ENCODE measurements around the gene NMBR.

Gene NMBR

GRCh38 chr6:142146828-142147662 is at the start of gene NMBR, which contains the start of gene VTA1:
Gene NMBR (minus strand): TSS chr6:142147122. CDS start chr6:142088658, 58,464 bp downstream.
Gene VTA1 (plus strand): TSS chr6:142147263. CDS start chr6:142147288, 25 bp downstream.
- Mint-ChIP-seq H3K27ac (peak within 1 kb of the TSS; percentile 92 to 96 (median 93)), H3K4me1 (peaks cover 44% of the 10 kb centered on the region), H3K9me3 (no peaks in the 10 kb centered on the region), H3K27me3 (ENCODE audit: low read depth) (no peaks in the 10 kb centered on the region), H3K36me3 (ENCODE audit: low read depth) (peaks cover 5% of the 10 kb centered on the region), H3K4me3 (peak within 1 kb of the TSS; percentile 95 to 96 (median 96))
- TF ChIP-seq CTCF (IDR thresholded peaks at IDR 0.05; ENCODE audit: unreplicated experiment in 3 of 3), result peak; percentile 85 to 91 (median 86)

GRCh38 chr6:142195862-142196541 is 49.1 kb upstream of the NMBR start:
- no peak overlapping the region for H3K27ac Mint-ChIP-seq

GRCh38 chr6:142193621-142194020 is 46.7 kb upstream of the NMBR start:
- Mint-ChIP-seq H3K9me3 (no peaks in the 10 kb centered on the region), H3K27me3 (ENCODE audit: low read depth) (no peaks in the 10 kb centered on the region), H3K4me3 (no peak overlapping the region), H3K27ac (no peak overlapping the region), H3K4me1 (no peaks in the 10 kb centered on the region), H3K36me3 (ENCODE audit: low read depth) (peaks cover 38% of the 10 kb centered on the region)
- TF ChIP-seq CTCF (IDR thresholded peaks at IDR 0.05; ENCODE audit: unreplicated experiment in 3 of 3), result no peak

More at GRCh38 chr6:142195862-142196541, 49.1 kb upstream of the NMBR start:
- no peak for TF ChIP-seq CTCF (IDR thresholded peaks at IDR 0.05; ENCODE audit: unreplicated experiment in 3 of 3)
- Mint-ChIP-seq H3K36me3 (ENCODE audit: low read depth) (peaks cover 32% of the 10 kb centered on the region), H3K4me3 (no peak overlapping the region), H3K4me1 (no peaks in the 10 kb centered on the region), H3K27me3 (ENCODE audit: low read depth) (no peaks in the 10 kb centered on the region), H3K9me3 (no peaks in the 10 kb centered on the region)

- no peaks in the 10 kb centered on the region for H3K27me3 Mint-ChIP-seq (ENCODE audit: low read depth)
- H3K27ac Mint-ChIP-seq, result no peak overlapping the region
- no peak overlapping the region for H3K4me3 Mint-ChIP-seq
- no peak for TF ChIP-seq CTCF (IDR thresholded peaks at IDR 0.05; ENCODE audit: unreplicated experiment in 3 of 3)
- H3K36me3 Mint-ChIP-seq (ENCODE audit: low read depth), result peaks cover 34% of the 10 kb centered on the region
- H3K9me3 Mint-ChIP-seq, result no peaks in the 10 kb centered on the region
- peaks cover 2% of the 10 kb centered on the region for H3K4me1 Mint-ChIP-seq
Observed at GRCh38 chr6:142192343-142192742, 45.4 kb upstream of the NMBR start.

GRCh38 chr6:142189057-142189456 is 42.1 kb upstream of the NMBR start:
- Mint-ChIP-seq H3K4me3 (no peak overlapping the region), H3K9me3 (no peaks in the 10 kb centered on the region), H3K36me3 (ENCODE audit: low read depth) (peaks cover 14% of the 10 kb centered on the region), H3K27me3 (ENCODE audit: low read depth) (no peaks in the 10 kb centered on the region), H3K4me1 (peaks cover 18% of the 10 kb centered on the region), H3K27ac (no peak overlapping the region)
- no peak for TF ChIP-seq CTCF (IDR thresholded peaks at IDR 0.05; ENCODE audit: unreplicated experiment in 3 of 3)
